Fibroblast of peridontal ligament (primary cell): ENCODE measurements around the gene ELMO1.

ENCODE experiments used
- DNase-seq: peaks from one replicate; pipeline ENCODE4 v3.0.0-alpha.2; 2010; ENCODE audit errors: extremely low read depth

The ELMO1 gene

GRCh38 chr7:37448636-37449361 lies at the start of gene ELMO1:
TSS of gene ELMO1 (minus strand) at chr7:37448864. CDS start at chr7:37342690, 106,174 bp downstream.
- no peak for DNase-seq

GRCh38 chr7:37497576-37497975 lies 48.9 kb upstream of the ELMO1 start:
- DNase-seq: no peak

GRCh38 chr7:37495574-37496184 lies 47.0 kb upstream of the ELMO1 start:
- DNase-seq: peak; percentile 10

- no peak for DNase-seq
Measured at GRCh38 chr7:37494926-37495325, 46.3 kb upstream of the ELMO1 start.

GRCh38 chr7:37493810-37494209 lies 45.1 kb upstream of the ELMO1 start:
- no peak for DNase-seq

GRCh38 chr7:37493123-37493522 lies 44.5 kb upstream of the ELMO1 start:
- DNase-seq: no peak

GRCh38 chr7:37491919-37492694 lies 43.4 kb upstream of the ELMO1 start:
- DNase-seq: no peak

- no peak for DNase-seq
Measured at GRCh38 chr7:37489703-37490102, 41.0 kb upstream of the ELMO1 start.

GRCh38 chr7:37488163-37488764 lies 39.6 kb upstream of the ELMO1 start:
- no peak for DNase-seq

- no peak for DNase-seq
Measured at GRCh38 chr7:37484426-37485073, 35.9 kb upstream of the ELMO1 start.

GRCh38 chr7:37483627-37484026 lies 35.0 kb upstream of the ELMO1 start:
- no peak for DNase-seq

- no peak for DNase-seq
Measured at GRCh38 chr7:37482953-37483352, 34.3 kb upstream of the ELMO1 start.

GRCh38 chr7:37482505-37482904 lies 33.8 kb upstream of the ELMO1 start:
- DNase-seq: no peak

GRCh38 chr7:37481722-37482288 lies 33.1 kb upstream of the ELMO1 start:
- no peak for DNase-seq

GRCh38 chr7:37481154-37481553 lies 32.5 kb upstream of the ELMO1 start:
- DNase-seq: no peak

GRCh38 chr7:37480041-37481031 lies 31.7 kb upstream of the ELMO1 start:
- DNase-seq: no peak

GRCh38 chr7:37476881-37477450 lies 28.3 kb upstream of the ELMO1 start:
- DNase-seq: no peak

GRCh38 chr7:37476428-37476827 lies 27.8 kb upstream of the ELMO1 start:
- DNase-seq: no peak

- no peak for DNase-seq
Measured at GRCh38 chr7:37475646-37476045, 27.0 kb upstream of the ELMO1 start.

- no peak for DNase-seq
Measured at GRCh38 chr7:37471619-37472018, 23.0 kb upstream of the ELMO1 start.
